AG04450 (cell line): ENCODE data around the gene PPIB. TPM values are rescaled to one million over a fixed set of nuclear protein-coding genes. Genes with fewer than 3 reads are reported as not detected.
A peak's percentile ranks its signal among the peaks of the same experiment; 100 is the strongest.

Source experiments
- CTCF ChIA-PET: fragments of 300-600, 350-600 bp; formaldehyde crosslinking; extraction: SDS; loops from one replicate; lab custom pipeline; 2022; ENCODE audit warnings: antibody characterized with exemption, inconsistent platforms; lab: Charles Lee
- POLR2A ChIA-PET: fragments of 350-600 bp; formaldehyde crosslinking; extraction: SDS; loops from one replicate; lab custom pipeline; 2021; ENCODE audit warnings: antibody characterized with exemption, inconsistent platforms; lab: Yijun Ruan, JAX
- DNase-seq: peaks from one replicate; pipeline ENCODE4 v3.0.0-alpha.2; 2011; ENCODE audit warnings: low read depth, low spot score
- H3K27ac ChIP-seq: one replicate; pipeline ENCODE4 v1.5.1; 2012; ENCODE audit warnings: low read depth, low read length, control low read depth
- H3K27me3 ChIP-seq: one replicate; pipeline ENCODE4 v1.6.0; 2012; ENCODE audit warnings: low read length; ENCODE audit not compliant: control insufficient read depth, insufficient read depth
- H3K4me3 ChIP-seq: 2 replicates; pipeline ENCODE4 v1.5.1; 2011; ENCODE audit warnings: mild to moderate bottlenecking, low read depth, low read length, control low read depth
- H3K9me3 ChIP-seq: 2 replicates; pipeline ENCODE4 v1.5.1; 2012; ENCODE audit warnings: low read length; ENCODE audit not compliant: control insufficient read depth, insufficient read depth
- polyA plus RNA-seq: library from polyadenylated mRNA; depleted of rRNA; stranded (reverse); fragments of >200 nt; gene quantifications from 2 replicates; pipeline ENCODE4 v1.2.3, GENCODE V29; 2011
- TF ChIP-seq, protein P1 (sequence below): IDR thresholded peaks from 2 replicates; pipeline ENCODE4 v1.5.1; 2011; ENCODE audit warnings: low read depth, low read length, control low read depth, inconsistent platforms

PPIB gene
- polyA plus RNA-seq, 1 experiment = 1,311 TPM

DNA sequence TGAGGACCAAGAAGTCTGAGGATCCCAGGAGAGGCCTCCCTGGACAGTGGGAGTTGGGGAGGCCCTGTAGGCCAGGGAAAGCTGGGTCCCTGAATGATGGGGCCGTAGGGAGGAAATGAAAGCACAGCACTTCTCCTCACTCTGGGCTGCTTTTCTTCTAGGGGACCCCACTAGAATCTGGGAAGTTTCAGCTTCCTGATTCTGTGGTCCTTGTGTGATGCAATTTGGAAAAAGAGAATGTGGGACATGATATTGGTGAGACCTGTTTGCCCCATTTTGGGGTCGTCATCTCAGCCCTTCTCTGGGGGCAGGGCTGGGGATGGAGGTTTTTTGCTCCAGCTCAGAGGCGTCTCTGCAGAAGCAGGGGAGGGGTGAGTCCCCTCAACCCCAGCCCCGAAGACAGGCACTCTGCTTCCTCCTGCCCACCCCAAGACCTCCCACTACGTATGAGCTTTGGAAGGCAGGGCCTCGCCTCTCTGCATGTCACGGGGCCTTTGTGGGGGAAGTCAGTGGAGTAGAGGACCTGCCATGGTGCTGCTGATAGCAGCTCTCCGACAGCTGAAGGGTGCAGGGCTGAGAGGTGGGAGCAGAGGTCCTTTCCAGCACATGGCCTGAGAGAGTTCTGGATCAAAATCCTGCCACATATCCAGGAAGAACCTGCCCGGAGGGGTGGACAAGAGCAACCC is 12.8 kb downstream of the PPIB start:
- Histone ChIP-seq H3K27me3 (peaks cover 13% of the 10 kb centered on the region), H3K27ac (no peak overlapping the region), H3K4me3 (no peak overlapping the region), H3K9me3 (no peaks in the 10 kb centered on the region; the same call in 1 of the 2 replicates)
- TF ChIP-seq, protein P1, sequence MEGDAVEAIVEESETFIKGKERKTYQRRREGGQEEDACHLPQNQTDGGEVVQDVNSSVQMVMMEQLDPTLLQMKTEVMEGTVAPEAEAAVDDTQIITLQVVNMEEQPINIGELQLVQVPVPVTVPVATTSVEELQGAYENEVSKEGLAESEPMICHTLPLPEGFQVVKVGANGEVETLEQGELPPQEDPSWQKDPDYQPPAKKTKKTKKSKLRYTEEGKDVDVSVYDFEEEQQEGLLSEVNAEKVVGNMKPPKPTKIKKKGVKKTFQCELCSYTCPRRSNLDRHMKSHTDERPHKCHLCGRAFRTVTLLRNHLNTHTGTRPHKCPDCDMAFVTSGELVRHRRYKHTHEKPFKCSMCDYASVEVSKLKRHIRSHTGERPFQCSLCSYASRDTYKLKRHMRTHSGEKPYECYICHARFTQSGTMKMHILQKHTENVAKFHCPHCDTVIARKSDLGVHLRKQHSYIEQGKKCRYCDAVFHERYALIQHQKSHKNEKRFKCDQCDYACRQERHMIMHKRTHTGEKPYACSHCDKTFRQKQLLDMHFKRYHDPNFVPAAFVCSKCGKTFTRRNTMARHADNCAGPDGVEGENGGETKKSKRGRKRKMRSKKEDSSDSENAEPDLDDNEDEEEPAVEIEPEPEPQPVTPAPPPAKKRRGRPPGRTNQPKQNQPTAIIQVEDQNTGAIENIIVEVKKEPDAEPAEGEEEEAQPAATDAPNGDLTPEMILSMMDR = no peak
- DNase-seq = no peak
- ChIA-PET CTCF (no interaction called here), POLR2A (interaction anchor here (0.7 to 1.2 kb wide), 3 partner anchors 9 to 1331 kb away, joined by 3 to 4 read pairs (median 4); no protein-coding TSS in a partner anchor)

- POLR2A ChIA-PET = interaction anchor here (0.7 to 1.2 kb wide), 3 partner anchors 10 to 1331 kb away, joined by 3 to 4 read pairs (median 4); no protein-coding TSS in a partner anchor
These were observed 13.4 kb downstream of the PPIB start for GRCh38 chr15:64149424-64149823.

DNA sequence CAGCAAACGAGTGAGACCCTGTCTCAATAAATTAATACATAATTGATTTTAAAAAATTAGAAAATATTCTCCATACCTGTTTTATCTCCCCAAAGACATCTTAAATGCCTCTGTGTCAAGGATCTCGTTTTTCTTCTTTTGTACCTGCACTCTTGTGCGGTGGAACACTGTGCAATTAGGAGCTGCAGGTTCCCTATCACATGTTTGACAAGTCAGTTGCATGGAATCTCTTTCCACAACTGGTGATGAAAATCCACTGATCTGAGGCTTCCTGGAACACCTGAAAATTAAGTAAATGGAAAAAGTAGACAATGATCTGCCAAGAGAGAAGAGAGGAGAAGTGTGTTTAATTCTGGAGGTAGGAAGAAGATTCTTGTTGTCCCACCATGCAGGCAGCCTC is 14.2 kb downstream of the PPIB start:
- H3K4me3 ChIP-seq = no peak overlapping the region
- ChIA-PET CTCF (no interaction called here), POLR2A (no interaction called here)
- no peaks in the 10 kb centered on the region; the same call in 1 of the 2 replicates for H3K9me3 ChIP-seq
- peaks cover 13% of the 10 kb centered on the region for H3K27me3 ChIP-seq
- DNase-seq = no peak
- H3K27ac ChIP-seq = no peak overlapping the region
- TF ChIP-seq, protein P1 = no peak

More at GRCh38 chr15:64149424-64149823, 13.4 kb downstream of the PPIB start:
- Histone ChIP-seq H3K27me3 (peaks cover 13% of the 10 kb centered on the region), H3K9me3 (no peaks in the 10 kb centered on the region; the same call in 1 of the 2 replicates), H3K4me3 (no peak overlapping the region), H3K27ac (no peak overlapping the region)
- TF ChIP-seq, protein P1 = no peak
- CTCF ChIA-PET = no interaction called here
- DNase-seq = no peak

DNA sequence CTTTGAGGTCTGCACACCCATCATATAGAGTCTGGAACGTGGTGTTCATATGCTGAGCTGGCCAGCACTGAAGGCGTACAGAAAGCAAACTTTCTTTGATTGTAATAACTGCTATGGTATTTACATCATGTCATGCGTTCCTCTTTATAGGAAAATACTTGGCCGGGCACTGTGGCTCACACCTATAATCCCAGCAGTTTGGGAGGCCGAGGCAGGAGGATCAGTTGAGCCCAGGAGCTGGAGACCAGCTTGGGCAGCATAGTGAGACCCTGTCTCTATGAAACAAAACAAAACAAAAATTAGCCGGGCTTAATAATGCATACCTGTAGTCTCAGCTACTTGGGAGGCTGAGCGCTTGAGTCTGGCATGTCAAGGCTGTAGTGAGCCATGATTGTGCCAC is 14.7 kb downstream of the PPIB start:
- H3K4me3 ChIP-seq = no peak overlapping the region
- DNase-seq = no peak
- H3K9me3 ChIP-seq = no peaks in the 10 kb centered on the region; the same call in 1 of the 2 replicates
- ChIA-PET CTCF (no interaction called here), POLR2A (no interaction called here)
- no peak overlapping the region for H3K27ac ChIP-seq
- TF ChIP-seq, protein P1 = no peak
- peaks cover 13% of the 10 kb centered on the region for H3K27me3 ChIP-seq

- H3K27me3 ChIP-seq = peaks cover 5% of the 10 kb centered on the region
- CTCF ChIA-PET = interaction anchor here (1.4 kb wide), 1 partner anchor 7 kb away, joined by 4 read pairs; no protein-coding TSS in a partner anchor
- H3K27ac ChIP-seq = peak overlapping the region; percentile 11
- H3K9me3 ChIP-seq = no peaks in the 10 kb centered on the region; the same call in 1 of the 2 replicates
- POLR2A ChIA-PET = interaction anchor here (0.6 kb wide), 1 partner anchor 223 kb away, joined by 8 read pairs; no protein-coding TSS in a partner anchor
- H3K4me3 ChIP-seq = no peak overlapping the region
- no peak for DNase-seq
- TF ChIP-seq, protein P1 = no peak
These were observed 15.7 kb downstream of the PPIB start for GRCh38 chr15:64146885-64147681.
